Activated CD8-positive, alpha-beta memory T cell treated with anti-CD3 and anti-CD28 coated beads for 1 hour (primary cell): ENCODE measurements around the gene DNAJA3.

Experiments
- DNase-seq, 2 donors: peaks; one replicate each; pipeline ENCODE4 v3.0.0-alpha.2; 2020; ENCODE audit warnings: low read depth in 1 of 2; ENCODE audit errors: extremely low read depth in 1 of 2

Gene DNAJA3

GRCh38 chr16:4404967-4405696 lies 20.5 kb upstream of the DNAJA3 start:
- DNase-seq, result no peak

GRCh38 chr16:4407543-4408322 lies 17.9 kb upstream of the DNAJA3 start:
- DNase-seq, result no peak

GRCh38 chr16:4408323-4408690 lies 17.4 kb upstream of the DNAJA3 start:
- no peak for DNase-seq

- DNase-seq, result no peak
Measured at GRCh38 chr16:4409081-4409932, 16.4 kb upstream of the DNAJA3 start.

- no peak for DNase-seq
Measured at GRCh38 chr16:4410335-4411075, 15.2 kb upstream of the DNAJA3 start.

GRCh38 chr16:4411684-4412083 lies 14.0 kb upstream of the DNAJA3 start:
- no peak for DNase-seq

- no peak for DNase-seq
Measured at GRCh38 chr16:4412159-4412558, 13.5 kb upstream of the DNAJA3 start.

- DNase-seq, result no peak
Measured at GRCh38 chr16:4412854-4413253, 12.8 kb upstream of the DNAJA3 start.

- peak; percentile 46 to 54 for DNase-seq
Measured at GRCh38 chr16:4414187-4414917, 11.3 kb upstream of the DNAJA3 start.

GRCh38 chr16:4415538-4416199 lies 10.0 kb upstream of the DNAJA3 start:
- peak in 1 of 2 donors; percentile 45 for DNase-seq

GRCh38 chr16:4416200-4417032 lies 9.3 kb upstream of the DNAJA3 start, which contains the start of gene CORO7:
Gene CORO7, minus strand, starts transcription at chr16:4416596. Its CDS starts 78 bp downstream, at chr16:4416518.
- peak; percentile 98 to 99 for DNase-seq

GRCh38 chr16:4419402-4419959 lies 6.2 kb upstream of the DNAJA3 start:
- no peak for DNase-seq

- no peak for DNase-seq
Measured at GRCh38 chr16:4420505-4421105, 5.1 kb upstream of the DNAJA3 start.

GRCh38 chr16:4426021-4426684 lies 485 bp downstream of the DNAJA3 start:
- peak in 1 of 2 donors; percentile 17 for DNase-seq

- no peak for DNase-seq
Measured at GRCh38 chr16:4426722-4427372, 1.2 kb downstream of the DNAJA3 start.

- no peak for DNase-seq
Measured at GRCh38 chr16:4428500-4428899, 2.8 kb downstream of the DNAJA3 start.

- DNase-seq, result no peak
Measured at GRCh38 chr16:4431023-4431422, 5.4 kb downstream of the DNAJA3 start.
